Spleen (tissue), 7 donors: ENCODE data around the gene TMEM273.

ENCODE experiments used
- CTCF ChIP-seq, 11 experiments: fragments of 200-600 bp in 7 of 11; fragments of 450-650 bp in 4 of 11; sonication (generic) in 4 of 11; IDR thresholded peaks in 8 of 11; conservative IDR thresholded peaks in 3 of 11; 1 replicate in 7 of 11; 2 replicates in 4 of 11; pipeline versions ENCODE4 v1.4.0 to v1.8.0; 2016 to 2021; ENCODE audit warnings: antibody characterized with exemption in 11 of 11, inconsistent platforms in 4 of 11, mild to moderate bottlenecking in 1 of 11
- POLR2A ChIP-seq, 3 donors: fragments of 450-650 bp; IDR thresholded peaks; one replicate each; pipeline ENCODE4 v1.5.1; 2017; ENCODE audit warnings: antibody characterized with exemption in 3 of 3, mild to moderate bottlenecking in 1 of 3
- POLR2AphosphoS5 ChIP-seq, 3 donors: sonication (generic); formaldehyde crosslinking; IDR thresholded peaks; one replicate each; pipeline ENCODE4 v1.5.1; 2017; ENCODE audit warnings: antibody characterized with exemption in 3 of 3
- donor health status: DM: no; HTN: no; CAD: no; lungs with moderate emphysema.
- donor health status: DM: no; HTN: no; CAD: no.
- donor health status: DM: no; HTN: no; CAD: no.

- no peak for TF ChIP-seq CTCF (IDR thresholded peaks at IDR 0.05 in 8 of 11, conservative IDR thresholded peaks at IDR 0.05 in 3 of 11)
- TF ChIP-seq POLR2A (IDR thresholded peaks at IDR 0.05) = no peak
- TF ChIP-seq POLR2AphosphoS5 (IDR thresholded peaks at IDR 0.05) = no peak
Measured at GRCh38 chr10:49230004-49230403, 41.8 kb upstream of the TMEM273 start.
